Body of pancreas (tissue), 4 donors: ENCODE data around the gene SLPI.

Experiments used
- CTCF ChIP-seq, 7 experiments: fragments of 450-650 bp in 4 of 7; fragments of 200-600 bp in 3 of 7; sonication (generic) in 3 of 7; IDR thresholded peaks; one replicate each; pipeline ENCODE4 v1.5.1; 2016 to 2019; ENCODE audit warnings: antibody characterized with exemption in 7 of 7
- POLR2A ChIP-seq, 3 donors: fragments of 450-650 bp; IDR thresholded peaks; one replicate each; pipeline ENCODE4 v1.6.1; 2016; ENCODE audit warnings: antibody characterized with exemption in 3 of 3, mild to moderate bottlenecking in 2 of 3

DNA sequence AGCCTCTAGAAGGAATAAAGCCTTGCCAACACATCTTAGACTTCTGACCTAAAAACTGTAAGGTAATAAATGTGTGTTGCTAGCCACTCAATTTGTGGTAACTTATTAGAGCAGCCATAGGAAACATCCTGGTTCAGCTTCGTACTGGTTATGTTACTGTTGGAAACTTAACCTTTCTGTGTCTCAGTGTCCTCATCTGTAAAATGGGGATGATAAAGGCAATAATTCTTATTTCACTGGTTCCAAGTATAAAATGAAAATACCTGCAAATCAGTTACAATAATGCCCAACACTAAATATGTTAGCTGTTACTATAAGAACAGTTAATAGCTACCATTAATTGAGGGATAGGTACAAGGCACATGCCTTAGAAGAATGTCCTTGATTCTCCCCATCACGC, 38.0 kb upstream of the SLPI start:
- TF ChIP-seq CTCF (IDR thresholded peaks at IDR 0.05) (no peak), POLR2A (IDR thresholded peaks at IDR 0.05) (no peak)
